ENCODE data around the gene UNC13C. TPM values are rescaled to one million over a fixed set of nuclear protein-coding genes. Genes with fewer than 3 reads are reported as not detected.

UNC13C gene
- total RNA-seq, 1 donor from 2014 or later: not detected

DNA sequence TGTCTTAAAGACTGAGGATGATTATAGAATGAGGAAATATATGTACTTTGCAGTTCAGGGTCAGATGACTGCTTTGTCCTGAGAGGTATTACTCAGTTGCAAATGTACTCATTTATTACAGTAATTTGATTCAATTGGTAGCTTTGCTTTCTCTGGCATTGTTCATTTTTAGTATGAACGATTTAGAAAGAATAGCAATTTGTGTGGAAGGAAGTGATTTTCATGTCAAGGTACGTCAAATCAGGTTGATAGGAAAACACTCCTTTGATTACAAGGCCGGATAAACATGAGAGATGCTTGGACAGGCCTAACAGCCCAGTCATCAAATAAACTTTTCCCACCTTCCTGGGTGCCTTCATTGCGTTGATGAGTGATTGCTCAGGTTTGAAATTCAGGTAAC lies 53.8 kb downstream of the UNC13C start:
- H3K4me1 ChIP-seq: no peaks in the 10 kb centered on the region
- TF ChIP-seq, protein P1, sequence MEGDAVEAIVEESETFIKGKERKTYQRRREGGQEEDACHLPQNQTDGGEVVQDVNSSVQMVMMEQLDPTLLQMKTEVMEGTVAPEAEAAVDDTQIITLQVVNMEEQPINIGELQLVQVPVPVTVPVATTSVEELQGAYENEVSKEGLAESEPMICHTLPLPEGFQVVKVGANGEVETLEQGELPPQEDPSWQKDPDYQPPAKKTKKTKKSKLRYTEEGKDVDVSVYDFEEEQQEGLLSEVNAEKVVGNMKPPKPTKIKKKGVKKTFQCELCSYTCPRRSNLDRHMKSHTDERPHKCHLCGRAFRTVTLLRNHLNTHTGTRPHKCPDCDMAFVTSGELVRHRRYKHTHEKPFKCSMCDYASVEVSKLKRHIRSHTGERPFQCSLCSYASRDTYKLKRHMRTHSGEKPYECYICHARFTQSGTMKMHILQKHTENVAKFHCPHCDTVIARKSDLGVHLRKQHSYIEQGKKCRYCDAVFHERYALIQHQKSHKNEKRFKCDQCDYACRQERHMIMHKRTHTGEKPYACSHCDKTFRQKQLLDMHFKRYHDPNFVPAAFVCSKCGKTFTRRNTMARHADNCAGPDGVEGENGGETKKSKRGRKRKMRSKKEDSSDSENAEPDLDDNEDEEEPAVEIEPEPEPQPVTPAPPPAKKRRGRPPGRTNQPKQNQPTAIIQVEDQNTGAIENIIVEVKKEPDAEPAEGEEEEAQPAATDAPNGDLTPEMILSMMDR (IDR thresholded peaks at IDR 0.05): no peak
- TF ChIP-seq POLR2A (IDR thresholded peaks at IDR 0.05): no peak
- no peak for TF ChIP-seq POLR2AphosphoS5 (IDR thresholded peaks at IDR 0.05; ENCODE audit: insufficient read depth in 1 of 2, low read depth in 1 of 2)

DNA sequence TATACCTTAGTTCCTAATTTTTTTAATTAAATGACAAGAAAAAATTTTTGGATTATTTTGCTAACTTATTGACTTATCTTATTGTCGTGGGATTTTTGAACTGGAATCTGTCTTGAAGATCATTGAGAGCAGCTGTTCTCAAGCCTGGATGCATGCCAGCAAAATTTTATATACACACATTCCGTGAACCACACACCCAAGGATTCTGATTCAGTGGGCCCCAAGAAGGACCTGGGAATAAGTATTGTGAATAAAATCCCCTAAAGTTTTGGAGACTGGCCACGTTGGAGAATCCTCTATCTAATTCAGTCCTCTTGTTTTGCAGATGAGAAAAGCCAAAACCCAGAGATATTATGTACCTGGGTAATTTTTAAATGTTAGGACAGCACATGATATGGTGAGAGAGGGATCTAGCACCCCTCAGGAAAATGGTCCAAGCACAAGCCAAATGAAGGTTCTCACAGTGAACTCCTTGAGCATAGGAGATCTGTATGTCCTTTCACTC lies 55.2 kb downstream of the UNC13C start:
- H3K36me3 ChIP-seq: no peaks in the 10 kb centered on the region
- TF ChIP-seq POLR2A (IDR thresholded peaks at IDR 0.05) (no peak), POLR2AphosphoS5 (IDR thresholded peaks at IDR 0.05; ENCODE audit: insufficient read depth in 1 of 2, low read depth in 1 of 2) (no peak)
- TF ChIP-seq, protein P1 (IDR thresholded peaks at IDR 0.05): no peak
- intact Hi-C loops (cut with DNase I): no loop called here
- H3K27ac ChIP-seq: no peak overlapping the region
- H3K27me3 ChIP-seq: no peaks in the 10 kb centered on the region
- H3K9me3 ChIP-seq: no peaks in the 10 kb centered on the region
- H3K4me3 ChIP-seq: no peak overlapping the region
- DNase-seq (ENCODE audit: extremely low spot score in 2 of 2): no peak
- no peaks in the 10 kb centered on the region for H3K4me1 ChIP-seq

More for the DNA sequence above, 53.8 kb downstream of the UNC13C start:
- intact Hi-C loops (cut with DNase I): no loop called here
- Histone ChIP-seq H3K9me3 (no peaks in the 10 kb centered on the region), H3K27ac (no peak overlapping the region), H3K27me3 (no peaks in the 10 kb centered on the region), H3K4me3 (no peak overlapping the region), H3K36me3 (no peaks in the 10 kb centered on the region)
- no peak for DNase-seq (ENCODE audit: extremely low spot score in 2 of 2)

GRCh38 chr15:54033869-54034458 lies 55.7 kb downstream of the UNC13C start:
- H3K36me3 ChIP-seq: no peaks in the 10 kb centered on the region
- no peak overlapping the region for H3K4me3 ChIP-seq
- DNase-seq (ENCODE audit: extremely low spot score in 2 of 2): no peak
- H3K27me3 ChIP-seq: no peaks in the 10 kb centered on the region
- H3K27ac ChIP-seq: no peak overlapping the region
- no peaks in the 10 kb centered on the region for H3K9me3 ChIP-seq
- intact Hi-C loops (cut with DNase I): no loop called here
- TF ChIP-seq POLR2AphosphoS5 (IDR thresholded peaks at IDR 0.05; ENCODE audit: insufficient read depth in 1 of 2, low read depth in 1 of 2) (no peak), POLR2A (IDR thresholded peaks at IDR 0.05) (no peak)
- TF ChIP-seq, protein P1 (IDR thresholded peaks at IDR 0.05): no peak
- no peaks in the 10 kb centered on the region for H3K4me1 ChIP-seq

- intact Hi-C loops (cut with DNase I): no loop called here
- Histone ChIP-seq H3K27me3 (no peaks in the 10 kb centered on the region), H3K9me3 (no peaks in the 10 kb centered on the region), H3K27ac (no peak overlapping the region), H3K36me3 (no peaks in the 10 kb centered on the region), H3K4me3 (no peak overlapping the region), H3K4me1 (no peaks in the 10 kb centered on the region)
- TF ChIP-seq POLR2A (IDR thresholded peaks at IDR 0.05) (no peak), POLR2AphosphoS5 (IDR thresholded peaks at IDR 0.05; ENCODE audit: insufficient read depth in 1 of 2, low read depth in 1 of 2) (no peak)
- TF ChIP-seq, protein P1 (IDR thresholded peaks at IDR 0.05): no peak
- DNase-seq (ENCODE audit: extremely low spot score in 2 of 2): no peak
These were observed 57.4 kb downstream of the UNC13C start for GRCh38 chr15:54035616-54036015.

DNA sequence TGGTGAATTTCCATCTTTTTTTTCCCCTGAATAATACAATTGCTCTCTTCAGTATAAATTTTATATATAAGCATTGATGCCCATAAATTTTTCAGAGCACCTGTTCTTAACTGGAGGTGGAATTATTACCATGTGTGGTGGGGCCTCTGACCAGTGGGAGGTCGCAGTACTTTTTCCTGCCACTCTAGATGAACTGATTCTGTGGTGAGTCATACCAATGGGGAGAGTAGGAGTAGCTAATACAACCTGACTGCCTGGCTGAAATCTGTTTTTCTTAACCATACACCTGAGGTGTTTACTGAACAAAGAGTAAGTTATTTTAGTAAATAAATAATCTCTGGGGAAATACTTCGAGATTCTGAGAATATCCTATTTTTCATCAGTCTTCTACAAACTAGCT lies 67.2 kb downstream of the UNC13C start:
- TF ChIP-seq POLR2A (IDR thresholded peaks at IDR 0.05) (no peak), POLR2AphosphoS5 (IDR thresholded peaks at IDR 0.05; ENCODE audit: insufficient read depth in 1 of 2, low read depth in 1 of 2) (no peak)
- TF ChIP-seq, protein P1 (IDR thresholded peaks at IDR 0.05): no peak
- Histone ChIP-seq H3K27ac (no peak overlapping the region), H3K4me3 (no peak overlapping the region), H3K9me3 (no peaks in the 10 kb centered on the region), H3K4me1 (no peaks in the 10 kb centered on the region), H3K27me3 (no peaks in the 10 kb centered on the region), H3K36me3 (no peaks in the 10 kb centered on the region)
- intact Hi-C loops (cut with DNase I): no loop called here
- DNase-seq (ENCODE audit: extremely low spot score in 2 of 2): no peak

Data from vagina (tissue), 2 donors.